ENCODE data around the gene AKIP1.

DNA sequence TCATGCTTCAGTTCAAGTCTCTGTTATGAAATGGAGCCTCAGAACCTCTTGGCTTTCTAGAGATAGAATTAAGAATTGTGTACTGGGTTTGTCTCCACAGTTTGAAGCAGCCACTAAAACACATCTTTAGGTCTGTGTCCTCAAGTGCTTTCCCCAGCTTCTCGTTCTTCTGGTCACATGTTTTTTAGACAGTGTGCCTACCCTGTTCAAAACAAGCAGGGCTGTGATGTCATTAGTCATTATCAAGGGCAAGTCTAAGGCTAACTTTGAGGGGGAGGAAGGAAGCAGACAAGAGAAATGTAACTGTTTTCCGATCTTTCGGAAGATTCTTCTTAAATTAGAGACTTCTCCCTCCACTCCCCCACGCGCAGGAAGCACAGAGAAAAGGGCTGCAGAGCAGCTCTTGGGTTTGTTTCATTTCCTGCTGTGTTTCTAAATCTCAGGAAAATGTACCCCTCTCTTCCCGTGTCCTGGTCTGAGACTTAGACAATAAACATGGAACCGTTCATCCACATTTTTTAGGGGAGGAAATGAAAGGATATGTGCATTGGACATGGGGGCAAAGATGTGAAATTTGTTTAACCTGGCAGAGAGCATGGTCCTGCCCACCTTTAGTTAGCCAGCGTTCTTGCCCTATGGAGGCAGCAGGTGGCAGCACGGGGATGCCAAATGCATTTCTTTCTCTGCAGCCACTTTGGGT is 3.1 kb downstream of the AKIP1 start:
- TF ChIP-seq POLR2A (IDR thresholded peaks at IDR 0.05) (no peak), CTCF (IDR thresholded peaks at IDR 0.05) (peak in 2 of 3 experiments; percentile 29 to 45)

All from vagina (tissue), 2 donors.